Measurements from ENCODE around the gene SCAMP5.

The SCAMP5 gene

DNA sequence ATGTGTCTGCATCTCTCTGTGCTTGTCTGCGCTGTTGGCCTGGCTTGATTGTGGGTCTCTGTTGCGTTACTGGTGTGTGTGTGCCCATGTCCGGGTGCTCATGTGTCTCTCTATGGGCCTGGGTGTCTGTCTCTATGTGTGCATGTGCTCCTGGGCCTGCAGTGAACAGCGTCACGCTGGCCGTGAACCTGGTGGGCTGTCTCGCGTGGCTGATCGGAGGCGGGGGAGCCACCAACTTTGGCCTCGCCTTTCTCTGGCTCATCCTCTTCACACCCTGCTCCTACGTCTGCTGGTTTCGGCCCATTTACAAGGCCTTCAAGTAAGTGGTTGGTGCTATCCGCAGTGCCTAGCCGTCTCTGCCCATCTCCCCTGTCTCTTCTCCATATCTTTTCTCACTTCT is 21.1 kb downstream of the SCAMP5 start:
- Mint-ChIP-seq H3K4me1 (ENCODE audit: low read depth in 2 of 2) (no peaks in the 10 kb centered on the region), H3K27ac (no peak overlapping the region), H3K4me3 (no peak overlapping the region), H3K36me3 (ENCODE audit: insufficient read depth) (peaks cover 5% of the 10 kb centered on the region), H3K9me3 (no peaks in the 10 kb centered on the region), H3K27me3 (peaks cover 7 to 22% of the 10 kb centered on the region in 2 donors)
- no peak for ATAC-seq (replicated peaks)
- no peak for DNase-seq

DNA sequence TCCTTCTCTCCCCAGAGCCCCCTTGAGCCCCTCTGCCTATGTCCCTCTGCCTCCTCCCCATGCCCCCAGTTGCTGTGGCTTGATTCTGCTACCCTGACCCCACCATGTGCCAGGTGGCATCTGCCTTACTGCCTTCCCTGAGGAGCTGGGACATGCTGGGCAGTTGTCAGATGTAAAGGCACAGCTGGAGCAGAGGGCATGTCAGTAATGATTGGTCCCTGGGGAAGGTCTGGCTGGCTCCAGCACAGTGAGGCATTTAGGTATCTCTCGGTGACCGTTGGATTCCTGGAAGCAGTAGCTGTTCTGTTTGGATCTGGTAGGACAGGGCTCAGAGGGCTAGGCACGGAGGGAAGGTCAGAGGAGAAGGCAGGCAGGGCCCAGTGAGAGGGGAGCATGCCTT is 24.6 kb downstream of the SCAMP5 start:
- no peak for DNase-seq
- Mint-ChIP-seq H3K27ac (no peak overlapping the region), H3K9me3 (no peaks in the 10 kb centered on the region), H3K4me1 (ENCODE audit: low read depth in 2 of 2) (peaks cover 8 to 12% of the 10 kb centered on the region in 2 donors), H3K27me3 (peaks cover 0 to 13% of the 10 kb centered on the region in 2 donors), H3K36me3 (ENCODE audit: insufficient read depth) (peaks cover 16% of the 10 kb centered on the region), H3K4me3 (no peak overlapping the region)
- no peak for ATAC-seq (replicated peaks)

DNA sequence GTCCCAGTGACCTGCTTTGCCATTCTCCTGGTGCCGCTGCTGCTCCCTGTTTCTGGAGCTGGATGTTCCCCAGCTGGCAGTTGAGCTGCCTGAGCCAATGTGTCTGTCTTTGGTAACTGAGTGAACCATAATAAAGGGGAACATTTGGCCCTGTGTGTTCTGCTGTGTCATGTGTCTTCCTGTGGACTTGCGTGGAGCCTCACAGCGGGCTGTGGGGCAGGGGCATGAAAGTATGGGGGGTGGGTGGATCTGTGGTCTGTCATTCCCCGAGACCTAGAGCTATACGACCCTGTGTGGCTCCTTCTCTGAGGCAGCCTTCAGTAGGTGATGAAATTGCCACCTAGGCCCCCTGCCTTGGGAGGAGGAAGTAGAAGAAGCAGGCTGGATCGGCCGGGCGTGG is 26.0 kb downstream of the SCAMP5 start:
- ATAC-seq (replicated peaks) (no peak), DNase-seq (no peak)
- peaks cover 0 to 13% of the 10 kb centered on the region in 2 donors for H3K27me3 Mint-ChIP-seq
- H3K4me3 Mint-ChIP-seq, result no peak overlapping the region
- H3K36me3 Mint-ChIP-seq (ENCODE audit: insufficient read depth), result peaks cover 17% of the 10 kb centered on the region
- H3K4me1 Mint-ChIP-seq (ENCODE audit: low read depth in 2 of 2), result peaks cover 14 to 18% of the 10 kb centered on the region in 2 donors
- no peak overlapping the region for H3K27ac Mint-ChIP-seq
- no peaks in the 10 kb centered on the region for H3K9me3 Mint-ChIP-seq

DNA sequence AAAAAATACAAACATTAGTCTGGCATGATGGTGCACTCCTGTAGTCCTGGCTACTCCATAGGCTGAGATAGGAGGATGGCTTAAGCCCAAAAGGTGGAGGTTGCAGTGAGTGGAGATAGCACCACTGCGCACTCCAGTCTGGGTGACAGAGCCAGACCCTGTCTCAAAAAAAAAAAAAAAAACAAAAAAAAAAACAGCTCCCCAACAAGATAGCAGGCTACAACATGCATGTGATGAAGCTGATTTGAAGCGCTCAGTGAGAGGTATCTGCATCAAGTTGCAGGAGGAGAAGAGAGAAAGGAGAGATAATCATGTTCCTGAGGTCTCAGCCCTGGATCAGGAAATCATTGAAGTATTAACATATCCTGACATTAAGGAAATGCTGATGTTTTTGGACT is 27.4 kb downstream of the SCAMP5 start:
- H3K27ac Mint-ChIP-seq, result no peak overlapping the region
- H3K36me3 Mint-ChIP-seq (ENCODE audit: insufficient read depth), result peaks cover 15% of the 10 kb centered on the region
- DNase-seq (no peak), ATAC-seq (replicated peaks) (no peak)
- H3K4me1 Mint-ChIP-seq (ENCODE audit: low read depth in 2 of 2), result peaks cover 14 to 18% of the 10 kb centered on the region in 2 donors
- H3K4me3 Mint-ChIP-seq, result peak overlapping the region; percentile 89 to 94
- peaks cover 0 to 13% of the 10 kb centered on the region in 2 donors for H3K27me3 Mint-ChIP-seq
- no peaks in the 10 kb centered on the region for H3K9me3 Mint-ChIP-seq

DNA sequence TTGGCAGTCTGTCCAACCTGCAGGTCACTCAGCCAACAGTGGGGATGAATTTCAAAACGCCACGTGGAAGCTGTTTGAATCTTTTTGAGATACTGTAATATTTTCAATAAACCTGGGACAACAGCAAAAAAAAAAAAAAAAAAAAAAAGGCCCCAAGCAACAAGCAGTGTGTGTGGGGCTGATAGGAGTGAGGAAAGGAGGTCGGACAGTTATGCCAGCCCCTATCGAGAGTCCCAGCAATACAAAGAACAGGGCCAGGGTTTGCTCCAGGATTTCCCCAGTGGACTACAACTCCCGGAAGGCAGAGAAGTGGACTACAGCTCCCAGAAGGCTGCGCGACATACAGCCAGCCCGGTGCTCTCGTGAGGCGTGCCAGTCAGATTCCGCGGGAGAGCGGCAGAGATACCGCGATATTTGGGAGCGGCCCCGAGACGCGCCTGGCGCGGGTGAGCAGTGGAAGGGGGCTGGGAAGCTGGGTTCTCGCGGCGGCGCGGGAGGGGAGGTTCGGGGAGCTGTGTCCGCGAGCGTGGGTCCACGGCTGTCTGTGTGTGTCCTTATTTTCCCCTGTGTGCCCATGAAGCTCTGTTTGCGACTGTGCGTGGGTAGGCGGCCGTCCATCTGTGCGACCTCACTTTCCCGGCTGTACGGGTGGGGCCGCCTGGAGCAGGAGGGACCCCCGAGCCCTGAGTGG is 28.0 kb downstream of the SCAMP5 start, which contains the start of gene PPCDC:
PPCDC (plus strand) TSS at position 410 of the 691 bp plus-strand sequence. CDS start 4,729 bp downstream, outside the sequence.
- Mint-ChIP-seq H3K4me1 (ENCODE audit: low read depth in 2 of 2) (peaks cover 14 to 18% of the 10 kb centered on the region in 2 donors), H3K27me3 (peaks cover 0 to 8% of the 10 kb centered on the region in 2 donors), H3K27ac (peak within 1 kb of the TSS; percentile 90), H3K9me3 (no peaks in the 10 kb centered on the region), H3K4me3 (peak within 1 kb of the TSS; percentile 89 to 94), H3K36me3 (ENCODE audit: insufficient read depth) (peaks cover 15% of the 10 kb centered on the region)
- ATAC-seq (replicated peaks) (peak; percentile 100), DNase-seq (peak; percentile 86 to 90 (median 89))

DNA sequence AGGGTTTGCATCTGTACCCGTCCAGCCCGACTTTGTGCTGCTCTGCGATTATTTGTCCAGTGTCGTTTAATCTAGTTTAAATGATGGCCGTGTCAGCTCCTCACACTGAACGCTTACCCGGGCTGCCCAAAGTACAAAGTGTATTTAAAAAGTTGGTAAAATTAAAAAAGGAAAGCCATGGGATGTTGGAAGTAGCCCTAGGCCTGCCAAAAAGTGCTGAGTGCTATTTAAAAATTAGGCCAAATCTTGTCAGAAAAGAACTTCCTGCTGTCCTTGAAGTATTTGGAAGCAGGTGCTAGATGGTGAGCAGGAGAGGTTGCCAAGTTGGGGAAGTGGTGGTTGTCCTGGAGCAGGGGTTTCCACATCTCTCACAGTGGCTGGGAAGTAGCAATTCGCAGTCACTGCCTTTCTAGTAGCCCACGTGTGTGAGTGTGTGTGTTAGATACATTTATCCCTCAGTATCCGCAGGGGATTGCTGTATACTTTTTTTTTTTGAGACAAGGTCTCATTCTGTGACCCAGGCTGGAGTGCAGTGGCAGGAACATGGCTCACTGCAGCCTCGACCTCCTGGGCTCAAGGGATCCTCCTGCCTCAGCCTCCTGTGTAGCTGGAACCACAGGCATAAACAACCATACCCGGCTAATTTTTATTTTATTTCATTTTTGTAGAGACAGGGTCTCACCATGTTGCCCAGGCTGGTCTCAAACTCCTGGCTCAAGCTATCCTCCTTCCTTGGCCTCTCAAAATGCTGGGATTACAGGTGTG is 28.7 kb downstream of the SCAMP5 start:
- no peaks in the 10 kb centered on the region for H3K9me3 Mint-ChIP-seq
- peak overlapping the region; percentile 90 for H3K27ac Mint-ChIP-seq
- DNase-seq (no peak), ATAC-seq (replicated peaks) (no peak)
- peaks cover 16 to 19% of the 10 kb centered on the region in 2 donors for H3K4me1 Mint-ChIP-seq (ENCODE audit: low read depth in 2 of 2)
- peaks cover 0 to under 1% of the 10 kb centered on the region in 2 donors for H3K27me3 Mint-ChIP-seq
- peaks cover 15% of the 10 kb centered on the region for H3K36me3 Mint-ChIP-seq (ENCODE audit: insufficient read depth)
- H3K4me3 Mint-ChIP-seq, result peak overlapping the region; percentile 89 to 94

DNA sequence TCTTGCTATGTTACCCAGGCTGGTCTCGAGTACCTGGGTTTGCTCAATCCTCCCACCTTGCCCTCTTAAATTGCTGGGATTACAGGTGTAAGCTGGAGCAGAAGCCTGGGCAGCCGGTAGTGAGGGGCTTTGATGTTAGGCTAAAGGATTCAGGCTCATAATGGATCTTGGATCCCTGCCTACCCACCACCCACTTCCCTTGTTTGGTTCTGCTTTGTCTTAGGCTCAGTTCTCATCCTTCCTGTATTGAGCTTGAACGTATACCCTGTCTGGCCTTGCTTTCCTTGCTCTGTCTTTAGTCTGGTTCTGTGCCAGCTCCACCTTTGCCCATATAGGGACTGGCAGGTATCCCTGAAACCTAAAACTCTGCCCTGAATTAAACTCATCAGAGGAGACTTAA is 29.7 kb downstream of the SCAMP5 start:
- peak overlapping the region; percentile 89 to 94 for H3K4me3 Mint-ChIP-seq
- H3K4me1 Mint-ChIP-seq (ENCODE audit: low read depth in 2 of 2), result peaks cover 21 to 24% of the 10 kb centered on the region in 2 donors
- no peaks in the 10 kb centered on the region for H3K27me3 Mint-ChIP-seq
- peaks cover 12% of the 10 kb centered on the region for H3K36me3 Mint-ChIP-seq (ENCODE audit: insufficient read depth)
- DNase-seq (no peak), ATAC-seq (replicated peaks) (no peak)
- H3K9me3 Mint-ChIP-seq, result no peaks in the 10 kb centered on the region
- peak overlapping the region; percentile 90 for H3K27ac Mint-ChIP-seq

DNA sequence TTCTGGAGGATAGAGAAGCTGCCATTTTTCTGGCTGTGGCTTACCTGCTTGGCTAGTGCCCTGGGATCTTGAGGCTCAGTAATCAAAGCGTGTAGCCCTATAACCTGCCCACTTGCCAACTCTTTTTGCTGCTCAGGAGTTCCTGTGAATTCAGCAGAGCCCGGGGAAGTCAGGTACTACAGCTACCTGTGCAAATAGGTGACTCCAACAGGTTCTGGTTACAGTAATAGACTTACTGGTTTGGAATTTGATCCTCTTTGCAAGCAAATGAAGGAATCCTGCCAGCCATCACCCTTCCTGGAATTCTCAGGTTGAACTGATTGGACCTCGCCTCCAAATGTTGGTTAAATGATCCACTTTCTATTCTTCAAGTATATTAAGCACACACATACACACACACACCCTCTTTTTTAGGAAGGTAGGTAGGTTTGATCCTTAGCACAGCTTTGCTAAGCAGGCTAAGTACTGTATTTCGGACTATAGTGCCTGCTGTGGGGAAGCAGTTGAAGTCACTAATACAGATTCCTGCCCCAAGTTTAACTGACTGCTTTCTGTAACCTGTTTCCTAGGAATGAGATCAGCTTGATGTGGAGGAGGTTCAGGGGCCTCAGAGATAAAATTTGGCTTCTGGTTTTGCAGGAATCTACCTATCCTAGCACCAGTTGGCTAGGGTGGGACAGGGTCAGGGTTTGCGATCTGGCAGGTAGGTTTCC is 30.3 kb downstream of the SCAMP5 start:
- no peaks in the 10 kb centered on the region for H3K9me3 Mint-ChIP-seq
- ATAC-seq (replicated peaks) (no peak), DNase-seq (no peak)
- H3K27ac Mint-ChIP-seq, result peak overlapping the region in 1 of 2 donors; percentile 90
- H3K4me3 Mint-ChIP-seq, result peak overlapping the region; percentile 89 to 94
- H3K36me3 Mint-ChIP-seq (ENCODE audit: insufficient read depth), result peaks cover 12% of the 10 kb centered on the region
- H3K27me3 Mint-ChIP-seq, result no peaks in the 10 kb centered on the region
- H3K4me1 Mint-ChIP-seq (ENCODE audit: low read depth in 2 of 2), result peaks cover 21 to 24% of the 10 kb centered on the region in 2 donors

DNA sequence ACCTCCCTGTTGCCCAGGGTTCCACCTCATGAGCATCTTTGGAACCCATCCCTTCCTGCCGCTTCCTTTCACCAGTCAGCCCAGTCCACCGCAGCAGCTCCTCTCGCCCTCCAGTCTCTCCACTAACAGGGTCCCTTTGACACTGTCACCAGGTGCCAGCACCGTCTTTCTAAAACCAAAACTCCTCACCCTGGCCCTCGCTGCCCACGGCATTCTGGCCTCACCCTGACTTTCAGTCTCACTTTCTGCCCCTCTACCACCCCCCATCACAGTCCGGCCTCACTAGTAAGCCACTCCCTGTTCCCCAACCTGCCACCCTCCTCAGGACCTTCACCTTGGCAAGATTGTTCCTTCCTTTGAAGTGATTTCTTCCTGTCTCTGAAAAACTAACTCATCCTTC is 32.2 kb downstream of the SCAMP5 start:
- no peaks in the 10 kb centered on the region for H3K9me3 Mint-ChIP-seq
- H3K27ac Mint-ChIP-seq, result peak overlapping the region in 1 of 2 donors; percentile 8
- peaks cover 10% of the 10 kb centered on the region for H3K36me3 Mint-ChIP-seq (ENCODE audit: insufficient read depth)
- no peak for ATAC-seq (replicated peaks)
- H3K4me1 Mint-ChIP-seq (ENCODE audit: low read depth in 2 of 2), result peaks cover 21 to 24% of the 10 kb centered on the region in 2 donors
- H3K27me3 Mint-ChIP-seq, result no peaks in the 10 kb centered on the region
- no peak for DNase-seq
- no peak overlapping the region for H3K4me3 Mint-ChIP-seq

DNA sequence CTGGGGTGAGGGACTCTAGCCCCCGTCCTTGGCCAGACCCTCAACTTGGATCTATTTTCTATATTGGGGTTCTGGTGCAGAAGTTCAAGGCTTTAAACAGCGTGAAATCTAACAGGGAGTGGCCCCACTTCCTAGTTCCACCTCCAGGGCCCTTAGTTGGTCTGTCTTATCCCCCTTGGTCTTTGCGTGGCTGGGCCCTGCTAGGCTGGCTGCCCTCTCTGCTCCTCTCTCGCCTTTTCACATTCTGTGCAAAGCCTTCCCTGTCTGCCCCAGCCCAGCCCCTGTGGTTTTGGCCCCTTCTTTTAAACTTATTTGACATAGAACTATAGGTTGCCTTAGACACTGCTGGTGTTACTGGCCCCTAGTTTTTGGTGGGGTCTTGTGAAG is 33.6 kb downstream of the SCAMP5 start:
- peak overlapping the region in 1 of 2 donors; percentile 41 for H3K27ac Mint-ChIP-seq
- H3K36me3 Mint-ChIP-seq (ENCODE audit: insufficient read depth), result peaks cover 3% of the 10 kb centered on the region
- H3K4me1 Mint-ChIP-seq (ENCODE audit: low read depth in 2 of 2), result peaks cover 16 to 17% of the 10 kb centered on the region in 2 donors
- no peaks in the 10 kb centered on the region for H3K9me3 Mint-ChIP-seq
- H3K4me3 Mint-ChIP-seq, result peak overlapping the region in 1 of 2 donors; percentile 37
- H3K27me3 Mint-ChIP-seq, result no peaks in the 10 kb centered on the region
- DNase-seq (no peak), ATAC-seq (replicated peaks) (peak; percentile 6)

DNA sequence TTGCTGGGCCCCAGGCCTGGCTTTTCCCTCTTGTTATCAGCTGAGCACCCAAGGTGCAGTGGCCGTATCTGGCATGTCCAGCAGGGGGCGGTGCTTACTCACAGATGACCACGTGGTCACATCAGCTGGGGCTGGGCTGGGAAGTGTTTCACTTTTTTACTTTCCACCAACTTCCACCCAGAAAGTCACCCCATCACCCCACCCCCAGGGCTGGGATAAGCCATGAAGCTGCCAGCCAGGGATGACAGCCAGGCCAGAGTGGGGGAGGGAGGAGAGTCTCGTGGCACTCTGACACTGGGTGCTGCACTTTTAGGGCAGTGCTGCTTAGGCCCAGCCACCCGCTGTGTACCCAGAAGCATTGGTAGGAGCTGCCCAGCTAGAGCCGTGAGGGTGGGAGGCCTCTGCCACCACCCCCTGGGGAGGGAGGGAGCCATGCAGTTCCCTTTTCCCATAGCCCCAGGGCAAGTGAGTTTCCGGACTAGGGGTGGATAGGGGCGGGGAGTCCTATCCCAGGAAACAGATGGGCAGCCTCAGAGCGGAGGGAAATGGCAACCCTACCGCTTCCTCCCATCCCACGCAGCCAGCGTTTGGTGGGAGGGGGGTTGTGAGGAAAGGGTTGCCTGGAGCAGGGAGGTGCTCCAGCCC is 34.1 kb downstream of the SCAMP5 start:
- peaks cover 13 to 15% of the 10 kb centered on the region in 2 donors for H3K4me1 Mint-ChIP-seq (ENCODE audit: low read depth in 2 of 2)
- peak; percentile 85 to 88 (median 87) for DNase-seq
- ATAC-seq (replicated peaks), result peak; percentile 96

DNA sequence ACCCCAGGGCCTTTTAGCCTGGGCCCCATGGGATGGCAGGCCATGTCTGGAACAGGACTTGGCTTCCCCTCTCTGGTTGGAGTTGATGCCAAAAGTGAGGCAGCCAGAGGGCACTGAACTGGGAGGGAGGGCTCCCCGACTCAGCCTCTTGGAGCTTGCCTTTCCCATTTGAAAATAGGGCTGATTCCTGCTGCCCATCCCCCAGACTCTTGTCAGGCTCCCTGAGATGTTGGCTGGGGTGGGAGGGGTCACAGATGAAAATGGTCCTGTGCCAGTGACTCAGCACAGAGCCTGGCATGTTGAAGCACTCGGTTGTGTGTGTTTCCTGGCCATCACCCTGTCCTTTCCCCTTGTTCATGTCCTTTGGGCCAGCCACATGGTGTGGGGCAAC is 34.7 kb downstream of the SCAMP5 start:
- Mint-ChIP-seq H3K27me3 (no peaks in the 10 kb centered on the region), H3K27ac (no peak overlapping the region), H3K4me1 (ENCODE audit: low read depth in 2 of 2) (peaks cover 11 to 12% of the 10 kb centered on the region in 2 donors), H3K9me3 (no peaks in the 10 kb centered on the region), H3K36me3 (ENCODE audit: insufficient read depth) (peaks cover under 1% of the 10 kb centered on the region), H3K4me3 (no peak overlapping the region)
- no peak for DNase-seq
- ATAC-seq (replicated peaks), result no peak

More for the DNA sequence above, 34.1 kb downstream of the SCAMP5 start:
- Mint-ChIP-seq H3K4me3 (peak overlapping the region in 1 of 2 donors; percentile 37), H3K27me3 (no peaks in the 10 kb centered on the region), H3K36me3 (ENCODE audit: insufficient read depth) (peaks cover 3% of the 10 kb centered on the region), H3K9me3 (no peaks in the 10 kb centered on the region), H3K27ac (peak overlapping the region in 1 of 2 donors; percentile 41)

DNA sequence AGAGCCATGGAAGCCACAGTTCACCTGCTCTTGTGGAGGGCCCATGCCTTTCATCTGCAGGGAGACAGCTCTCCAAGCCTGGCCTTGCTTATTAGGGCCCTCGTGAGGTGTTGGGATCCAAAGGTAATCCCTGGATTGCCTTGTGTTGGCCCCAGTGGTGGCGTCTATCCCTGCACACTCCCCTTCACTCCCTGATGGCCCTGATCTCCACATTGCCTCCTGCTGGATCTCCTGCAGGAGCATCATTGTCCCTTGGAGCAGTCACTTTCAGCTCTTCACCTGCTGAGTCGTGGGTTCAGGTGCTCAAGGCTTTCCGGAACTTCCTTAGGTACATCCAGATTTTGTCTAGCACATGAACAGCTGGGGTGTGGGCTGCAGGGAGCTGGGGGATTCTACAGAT is 35.1 kb downstream of the SCAMP5 start:
- Mint-ChIP-seq H3K4me1 (ENCODE audit: low read depth in 2 of 2) (peaks cover 7 to 8% of the 10 kb centered on the region in 2 donors), H3K27ac (no peak overlapping the region), H3K36me3 (ENCODE audit: insufficient read depth) (no peaks in the 10 kb centered on the region), H3K9me3 (no peaks in the 10 kb centered on the region), H3K4me3 (no peak overlapping the region), H3K27me3 (no peaks in the 10 kb centered on the region)
- DNase-seq (no peak), ATAC-seq (replicated peaks) (no peak)

Measured in effector memory CD8-positive, alpha-beta T cell (primary cell).